Measurements from ENCODE around the gene ULK2.
A peak's percentile ranks its signal among the peaks of the same experiment; 100 is the strongest.

Gene ULK2

DNA sequence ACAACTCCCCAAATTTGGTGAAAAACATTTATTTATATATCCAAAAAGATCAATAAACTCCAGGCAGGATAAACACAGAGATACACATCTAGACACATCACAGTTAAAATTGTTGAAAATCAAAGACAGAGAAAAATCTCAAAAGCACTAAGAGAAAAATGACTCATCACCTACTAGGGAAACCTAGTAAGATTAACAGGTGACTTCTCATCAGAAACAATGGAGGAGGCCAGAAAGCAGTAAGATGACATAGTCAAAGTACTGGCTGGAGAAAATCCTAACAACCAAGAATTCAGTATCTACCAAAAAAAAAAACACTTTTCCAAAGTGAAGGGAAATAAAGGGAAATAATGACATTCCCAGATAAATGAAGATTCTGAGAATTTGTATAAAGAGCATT is 33.8 kb downstream of the ULK2 start (continued):
- TF ChIP-seq MYNN (tag by site-specific recombination; IDR thresholded peaks at IDR 0.05; ENCODE audit: borderline replicate concordance) (no peak), ZNF544 (tag by site-specific recombination; IDR thresholded peaks at IDR 0.05) (no peak), ZNF354C (tag by site-specific recombination; IDR thresholded peaks at IDR 0.05; ENCODE audit: borderline replicate concordance, low read depth) (no peak), SETDB1 (IDR thresholded peaks at IDR 0.05; ENCODE audit: insufficient read length, low read length) (peak; percentile 72), ZNF266 (tag by site-specific recombination; IDR thresholded peaks at IDR 0.05; ENCODE audit: low read depth) (no peak), ZNF585B (tag by site-specific recombination; IDR thresholded peaks at IDR 0.05) (no peak), ZNF610 (tag by site-specific recombination; IDR thresholded peaks at IDR 0.05; ENCODE audit: borderline replicate concordance) (no peak), ZBTB20 (tag by site-specific recombination; IDR thresholded peaks at IDR 0.05) (no peak)
- TF ChIP-seq, protein P1, sequence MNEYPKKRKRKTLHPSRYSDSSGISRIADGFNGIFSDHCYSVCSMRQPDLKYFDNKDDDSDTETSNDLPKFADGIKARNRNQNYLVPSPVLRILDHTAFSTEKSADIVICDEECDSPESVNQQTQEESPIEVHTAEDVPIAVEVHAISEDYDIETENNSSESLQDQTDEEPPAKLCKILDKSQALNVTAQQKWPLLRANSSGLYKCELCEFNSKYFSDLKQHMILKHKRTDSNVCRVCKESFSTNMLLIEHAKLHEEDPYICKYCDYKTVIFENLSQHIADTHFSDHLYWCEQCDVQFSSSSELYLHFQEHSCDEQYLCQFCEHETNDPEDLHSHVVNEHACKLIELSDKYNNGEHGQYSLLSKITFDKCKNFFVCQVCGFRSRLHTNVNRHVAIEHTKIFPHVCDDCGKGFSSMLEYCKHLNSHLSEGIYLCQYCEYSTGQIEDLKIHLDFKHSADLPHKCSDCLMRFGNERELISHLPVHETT (tag by site-specific recombination; IDR thresholded peaks at IDR 0.05), result 0 out of 2 replicates have a peak, but pooled peaks have one; percentile 29
- TF ChIP-seq, protein P2, sequence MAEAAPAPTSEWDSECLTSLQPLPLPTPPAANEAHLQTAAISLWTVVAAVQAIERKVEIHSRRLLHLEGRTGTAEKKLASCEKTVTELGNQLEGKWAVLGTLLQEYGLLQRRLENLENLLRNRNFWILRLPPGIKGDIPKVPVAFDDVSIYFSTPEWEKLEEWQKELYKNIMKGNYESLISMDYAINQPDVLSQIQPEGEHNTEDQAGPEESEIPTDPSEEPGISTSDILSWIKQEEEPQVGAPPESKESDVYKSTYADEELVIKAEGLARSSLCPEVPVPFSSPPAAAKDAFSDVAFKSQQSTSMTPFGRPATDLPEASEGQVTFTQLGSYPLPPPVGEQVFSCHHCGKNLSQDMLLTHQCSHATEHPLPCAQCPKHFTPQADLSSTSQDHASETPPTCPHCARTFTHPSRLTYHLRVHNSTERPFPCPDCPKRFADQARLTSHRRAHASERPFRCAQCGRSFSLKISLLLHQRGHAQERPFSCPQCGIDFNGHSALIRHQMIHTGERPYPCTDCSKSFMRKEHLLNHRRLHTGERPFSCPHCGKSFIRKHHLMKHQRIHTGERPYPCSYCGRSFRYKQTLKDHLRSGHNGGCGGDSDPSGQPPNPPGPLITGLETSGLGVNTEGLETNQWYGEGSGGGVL (tag by site-specific recombination; IDR thresholded peaks at IDR 0.05), result no peak

DNA sequence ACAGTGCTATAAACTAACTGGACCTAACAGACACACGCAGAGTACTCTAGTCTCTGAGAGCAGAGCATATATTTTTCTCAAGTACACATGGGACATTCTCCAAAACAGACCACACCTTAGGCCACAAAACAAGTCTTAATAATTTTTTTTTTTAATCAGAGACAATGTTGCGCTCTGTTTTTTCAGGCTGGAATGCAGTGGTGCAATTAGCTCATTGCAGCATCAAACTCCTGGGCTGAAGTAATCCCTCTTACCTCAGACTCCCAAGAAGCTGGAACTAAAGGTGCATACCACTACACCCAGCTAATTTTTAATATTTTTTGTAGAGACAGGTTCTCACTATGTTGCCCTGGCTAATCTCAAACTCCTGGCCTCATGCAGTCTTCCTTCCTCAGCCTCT is 37.7 kb downstream of the ULK2 start:
- H3K36me3 ChIP-seq (ENCODE audit: control insufficient read depth in 2 of 2, insufficient read depth in 1 of 2, low read length in 2 of 2), result peaks cover 32 to 64% of the 10 kb centered on the region in 2 experiments
- ChIA-PET CTCF (no interaction called here), POLR2A (no interaction called here)
- H3K4me1 ChIP-seq (ENCODE audit: control insufficient read depth, insufficient read depth, low read length), result no peaks in the 10 kb centered on the region
- H3K4me3 ChIP-seq (ENCODE audit: low read depth, low read length), result no peak overlapping the region
- no peak overlapping the region for H3K27ac ChIP-seq (ENCODE audit: extremely low read depth, low read depth, low read length)
- no peak for TF ChIP-seq ZNF529 (tag by site-specific recombination; IDR thresholded peaks at IDR 0.05; ENCODE audit: insufficient replicate concordance)
- no peak for TF ChIP-seq ZNF175 (tag by site-specific recombination; IDR thresholded peaks at IDR 0.05)
- no peak for TF ChIP-seq ZNF394 (tag by site-specific recombination; IDR thresholded peaks at IDR 0.05; ENCODE audit: borderline replicate concordance)
- TF ChIP-seq MZF1 (tag by site-specific recombination; IDR thresholded peaks at IDR 0.05; ENCODE audit: borderline replicate concordance), result no peak
- no peak for TF ChIP-seq ZNF366 (tag by site-specific recombination; conservative IDR thresholded peaks at IDR 0.05)
- TF ChIP-seq ZNF140 (tag by site-specific recombination; IDR thresholded peaks at IDR 0.05), result no peak
- TF ChIP-seq ZNF10 (tag by site-specific recombination; IDR thresholded peaks at IDR 0.05), result no peak
- TF ChIP-seq ZBTB48 (tag by site-specific recombination; IDR thresholded peaks at IDR 0.05), result no peak
- no peaks in the 10 kb centered on the region for H3K9me3 ChIP-seq (ENCODE audit: control insufficient read depth, insufficient read depth, low read depth, low read length)

DNA sequence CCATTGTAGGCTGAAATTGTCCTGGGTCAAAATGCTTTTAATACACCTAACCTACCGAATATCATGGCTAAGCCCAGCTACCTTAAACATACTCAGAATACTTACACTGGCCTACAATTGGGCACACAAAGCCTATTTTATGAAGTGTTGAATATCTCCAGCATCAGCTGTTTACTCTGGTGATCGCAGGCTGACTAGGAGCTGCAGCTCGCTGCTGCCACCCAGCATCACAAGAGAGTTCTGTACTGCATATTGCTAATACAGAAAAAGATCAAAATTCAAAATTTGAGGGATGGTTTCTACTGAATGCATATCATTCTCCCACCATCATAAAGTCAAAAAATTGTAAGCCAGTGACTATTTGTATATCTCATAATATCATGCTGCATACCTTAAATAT is 55.3 kb downstream of the ULK2 start:
- no peaks in the 10 kb centered on the region for H3K4me1 ChIP-seq (ENCODE audit: control insufficient read depth, insufficient read depth, low read length)
- H3K4me3 ChIP-seq (ENCODE audit: low read depth, low read length), result no peak overlapping the region
- no peaks in the 10 kb centered on the region for H3K9me3 ChIP-seq (ENCODE audit: control insufficient read depth, insufficient read depth, low read depth, low read length)
- peaks cover 50 to 80% of the 10 kb centered on the region in 2 experiments for H3K36me3 ChIP-seq (ENCODE audit: control insufficient read depth in 2 of 2, insufficient read depth in 1 of 2, low read length in 2 of 2)
- POLR2A ChIA-PET, result no interaction called here
- CTCF ChIA-PET, result interaction anchor here (0.7 to 0.8 kb wide), 2 partner anchors 12 to 20 kb away, joined by 3 read pairs; no protein-coding TSS in a partner anchor
- TF ChIP-seq ZNF707 (tag by site-specific recombination; IDR thresholded peaks at IDR 0.05) (no peak), ZNF654 (tag by site-specific recombination; IDR thresholded peaks at IDR 0.05; ENCODE audit: low read depth) (peak; percentile 16; the same call in 1 of the 2 replicates), ZNF366 (tag by site-specific recombination; conservative IDR thresholded peaks at IDR 0.05) (no peak), ZNF610 (tag by site-specific recombination; IDR thresholded peaks at IDR 0.05; ENCODE audit: borderline replicate concordance) (no peak), ZBTB17 (tag by site-specific recombination; IDR thresholded peaks at IDR 0.05) (0 out of 2 replicates have a peak, but pooled peaks have one; percentile 19)
- TF ChIP-seq, protein P2 (tag by site-specific recombination; IDR thresholded peaks at IDR 0.05), result no peak
- TF ChIP-seq, protein P3, sequence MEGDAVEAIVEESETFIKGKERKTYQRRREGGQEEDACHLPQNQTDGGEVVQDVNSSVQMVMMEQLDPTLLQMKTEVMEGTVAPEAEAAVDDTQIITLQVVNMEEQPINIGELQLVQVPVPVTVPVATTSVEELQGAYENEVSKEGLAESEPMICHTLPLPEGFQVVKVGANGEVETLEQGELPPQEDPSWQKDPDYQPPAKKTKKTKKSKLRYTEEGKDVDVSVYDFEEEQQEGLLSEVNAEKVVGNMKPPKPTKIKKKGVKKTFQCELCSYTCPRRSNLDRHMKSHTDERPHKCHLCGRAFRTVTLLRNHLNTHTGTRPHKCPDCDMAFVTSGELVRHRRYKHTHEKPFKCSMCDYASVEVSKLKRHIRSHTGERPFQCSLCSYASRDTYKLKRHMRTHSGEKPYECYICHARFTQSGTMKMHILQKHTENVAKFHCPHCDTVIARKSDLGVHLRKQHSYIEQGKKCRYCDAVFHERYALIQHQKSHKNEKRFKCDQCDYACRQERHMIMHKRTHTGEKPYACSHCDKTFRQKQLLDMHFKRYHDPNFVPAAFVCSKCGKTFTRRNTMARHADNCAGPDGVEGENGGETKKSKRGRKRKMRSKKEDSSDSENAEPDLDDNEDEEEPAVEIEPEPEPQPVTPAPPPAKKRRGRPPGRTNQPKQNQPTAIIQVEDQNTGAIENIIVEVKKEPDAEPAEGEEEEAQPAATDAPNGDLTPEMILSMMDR (tag by site-specific recombination; IDR thresholded peaks at IDR 0.05), result 0 out of 2 replicates have a peak, but pooled peaks have one; percentile 30
- H3K27ac ChIP-seq (ENCODE audit: extremely low read depth, low read depth, low read length), result no peak overlapping the region
